H9 (cell line): Measurements from ENCODE around the gene RPS17. TPM values are rescaled to one million over a fixed set of nuclear protein-coding genes. Genes with fewer than 3 reads are reported as not detected.
A peak's percentile ranks its signal among the peaks of the same experiment; 100 is the strongest.

Experiments used
- DNase-seq: peaks from one replicate; pipeline ENCODE4 v3.0.0-alpha.2; 2017
- H2AFZ ChIP-seq: one replicate; pipeline ENCODE4 v1.6.1; 2013; ENCODE audit warnings: mild to moderate bottlenecking, low read length, control low read depth, moderate library complexity
- H2AK5ac ChIP-seq: 2 replicates; pipeline ENCODE4 v1.6.1; 2013; ENCODE audit warnings: low read length, control low read depth, mixed read lengths; ENCODE audit not compliant: insufficient read length
- H2BK120ac ChIP-seq: one replicate; pipeline ENCODE4 v1.6.1; 2013; ENCODE audit warnings: low read depth, mild to moderate bottlenecking, low read length, control low read depth, inconsistent platforms; ENCODE audit not compliant: poor library complexity, severe bottlenecking
- H2BK12ac ChIP-seq: 2 replicates; pipeline ENCODE4 v1.6.1; 2013; ENCODE audit warnings: low read length, control low read depth, mixed read lengths, low read depth; ENCODE audit not compliant: insufficient read length
- H2BK15ac ChIP-seq: 2 replicates; pipeline ENCODE4 v1.6.1; 2013; ENCODE audit warnings: low read depth, low read length, control low read depth
- H2BK20ac ChIP-seq: one replicate; pipeline ENCODE4 v1.6.1; 2013; ENCODE audit warnings: low read depth, mild to moderate bottlenecking, low read length, control low read depth, inconsistent platforms; ENCODE audit not compliant: poor library complexity, severe bottlenecking
- H2BK5ac ChIP-seq: 2 replicates; pipeline ENCODE4 v1.6.1; 2013; ENCODE audit warnings: low read length, control low read depth, mixed read lengths; ENCODE audit not compliant: insufficient read length
- H3K14ac ChIP-seq: 2 replicates; pipeline ENCODE4 v1.6.1; 2013; ENCODE audit warnings: low read length, control low read depth; ENCODE audit not compliant: insufficient read depth
- H3K18ac ChIP-seq: 2 replicates; pipeline ENCODE4 v1.6.1; 2013; ENCODE audit warnings: low read depth, mild to moderate bottlenecking, mixed read lengths, low read length, control low read depth; ENCODE audit not compliant: insufficient read length
- H3K23ac ChIP-seq: 2 replicates; pipeline ENCODE4 v1.6.1; 2013; ENCODE audit warnings: low read length, control low read depth, mixed read lengths, low read depth; ENCODE audit not compliant: insufficient read length
- H3K23me2 ChIP-seq: 2 replicates; pipeline ENCODE4 v1.6.1; 2013; ENCODE audit warnings: low read depth, mild to moderate bottlenecking, mixed read lengths, low read length, control low read depth; ENCODE audit not compliant: insufficient read length, poor library complexity, severe bottlenecking
- H3K27ac ChIP-seq: 2 replicates; pipeline ENCODE4 v1.5.1; 2013; ENCODE audit warnings: low read length, control low read depth, mixed read lengths, low read depth; ENCODE audit not compliant: insufficient read length
- H3K27me3 ChIP-seq: 2 replicates; pipeline ENCODE4 v1.6.1; 2013; ENCODE audit warnings: low read length, control low read depth, inconsistent platforms; ENCODE audit not compliant: insufficient read depth
- H3K4ac ChIP-seq: 2 replicates; pipeline ENCODE4 v1.6.1; 2013; ENCODE audit warnings: low read depth, mild to moderate bottlenecking, control low read depth, inconsistent platforms, low read length, moderate library complexity
- H3K4me1 ChIP-seq: 2 replicates; pipeline ENCODE4 v1.6.1; 2013; ENCODE audit warnings: low read length, control low read depth, inconsistent platforms; ENCODE audit not compliant: insufficient read depth
- H3K4me2 ChIP-seq: 2 replicates; pipeline ENCODE4 v1.6.1; 2013; ENCODE audit warnings: low read length, control low read depth, mixed read lengths; ENCODE audit not compliant: insufficient read length, insufficient read depth
- H3K56ac ChIP-seq: 2 replicates; pipeline ENCODE4 v1.6.1; 2013; ENCODE audit warnings: low read depth, mild to moderate bottlenecking, mixed read lengths, low read length, control low read depth; ENCODE audit not compliant: insufficient read length
- H3K79me1 ChIP-seq: 2 replicates; pipeline ENCODE4 v1.6.1; 2013; ENCODE audit warnings: low read depth, mild to moderate bottlenecking, moderate library complexity, low read length, control low read depth, inconsistent platforms; ENCODE audit not compliant: insufficient read depth, poor library complexity, severe bottlenecking
- H3K79me2 ChIP-seq: 2 replicates; pipeline ENCODE4 v1.6.1; 2013; ENCODE audit warnings: low read length, control low read depth, inconsistent platforms; ENCODE audit not compliant: insufficient read depth
- H3K9ac ChIP-seq: 2 replicates; pipeline ENCODE4 v1.6.1; 2013; ENCODE audit warnings: low read length, control low read depth, mixed read lengths; ENCODE audit not compliant: insufficient read length; ENCODE audit errors: extremely low read depth
- H3K9me3 ChIP-seq: one replicate; pipeline ENCODE4 v1.6.1; 2013; ENCODE audit warnings: low read depth, low read length, inconsistent platforms; ENCODE audit not compliant: control insufficient read depth
- H3T11ph ChIP-seq: one replicate; pipeline ENCODE4 v1.6.1; 2013; ENCODE audit warnings: mild to moderate bottlenecking, low read length, control low read depth, inconsistent platforms
- H4K20me1 ChIP-seq: one replicate; pipeline ENCODE4 v1.6.1; 2013; ENCODE audit not compliant: control insufficient read depth, insufficient read length, insufficient read depth
- H4K5ac ChIP-seq: 2 replicates; pipeline ENCODE4 v1.6.1; 2013; ENCODE audit warnings: low read depth, mild to moderate bottlenecking, mixed read lengths, low read length, control low read depth; ENCODE audit not compliant: insufficient read length
- H4K8ac ChIP-seq: replicated peaks from 2 replicates; pipeline ENCODE4 v1.6.1; 2013; ENCODE audit warnings: low read length, control low read depth, mixed read lengths, low read depth; ENCODE audit not compliant: insufficient read length
- H4K91ac ChIP-seq: 2 replicates; pipeline ENCODE4 v1.6.1; 2013; ENCODE audit warnings: low read depth, mild to moderate bottlenecking, moderate library complexity, mixed read lengths, low read length, control low read depth; ENCODE audit not compliant: insufficient read length
- H3K27ac Mint-ChIP-seq, 3 experiments: 2 replicates in 2 of 3; 3 replicates in 1 of 3; pipeline ENCODE4 v1.8.0; 2020 to 2021; ENCODE audit warnings: mixed read lengths in 3 of 3, mild to moderate bottlenecking in 1 of 3, moderate library complexity in 1 of 3
- H3K27me3 Mint-ChIP-seq: 2 replicates; pipeline ENCODE4 v1.8.0; 2021; ENCODE audit warnings: low read depth, mild to moderate bottlenecking, moderate library complexity, mixed read lengths
- H3K36me3 Mint-ChIP-seq, 3 experiments: 2 replicates in 2 of 3; 3 replicates in 1 of 3; pipeline ENCODE4 v1.8.0; 2020 to 2021; ENCODE audit warnings: low read depth in 3 of 3, mixed read lengths in 3 of 3; ENCODE audit not compliant: insufficient read depth in 1 of 3
- H3K4me1 Mint-ChIP-seq, 2 experiments: 2 replicates each; pipeline ENCODE4 v1.8.0; 2020; ENCODE audit warnings: mixed read lengths in 2 of 2
- H3K4me3 Mint-ChIP-seq, 2 experiments: 2 replicates in 1 of 2; 3 replicates in 1 of 2; pipeline ENCODE4 v1.8.0; 2020 to 2021; ENCODE audit warnings: mild to moderate bottlenecking in 2 of 2, mixed read lengths in 2 of 2, moderate library complexity in 1 of 2
- H3K9me3 Mint-ChIP-seq, 2 experiments: 2 replicates in 1 of 2; 3 replicates in 1 of 2; pipeline ENCODE4 v1.8.0; 2020; ENCODE audit warnings: mild to moderate bottlenecking in 2 of 2, mixed read lengths in 2 of 2, moderate library complexity in 1 of 2
- WGBS: extraction: QIAGEN DNeasy Blood & Tissue Kit; methylation state at CpG from one replicate; pipeline ENCODE4 v1.1.7; 2013; ENCODE audit warnings: missing lambda C conversion rate, low lambda C conversion rate, mixed read lengths; ENCODE audit not compliant: insufficient read length; ENCODE audit errors: extremely low coverage; 5-methylcytosine and 5-hydroxymethylcytosine counted together
- total RNA-seq: library from RNA; stranded (reverse); gene quantifications from 2 replicates; pipeline ENCODE4 v1.2.1, GENCODE V29; 2021
- TF ChIP-seq, protein P1 (sequence below): fragments of 200-600 bp; sonication (generic); conservative IDR thresholded peaks from 3 replicates; pipeline ENCODE4 v1.8.0; 2021; ENCODE audit warnings: antibody characterized with exemption, mild to moderate bottlenecking

Gene RPS17
- total RNA-seq, 1 experiment from 2014 or later = 2,597 TPM

DNA sequence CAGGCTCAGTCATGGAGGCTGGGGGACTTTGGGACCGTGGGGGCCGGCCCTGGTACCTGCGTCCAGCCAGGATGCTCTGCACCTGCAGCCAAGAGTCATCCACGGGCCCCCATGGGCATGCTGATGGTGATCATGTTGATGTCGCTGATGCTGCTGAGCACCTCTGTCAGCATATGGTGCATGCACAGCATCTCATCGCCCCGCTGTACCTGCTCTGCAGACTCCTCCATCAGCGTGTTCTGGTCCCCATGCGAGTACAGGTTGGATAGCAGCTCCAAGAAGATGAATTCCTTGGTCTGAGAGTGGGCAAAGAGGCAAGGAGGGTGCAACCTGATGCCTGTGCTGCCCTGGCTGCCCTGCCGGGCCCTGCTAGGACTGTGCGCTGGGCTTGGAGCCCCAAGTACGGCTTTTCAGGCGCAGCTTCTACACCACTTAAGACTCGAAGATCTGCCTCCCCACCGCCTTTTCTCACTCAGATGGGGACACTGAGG, 7.2 kb downstream of the RPS17 start:
- Histone ChIP-seq H2BK120ac (no peak overlapping the region), H3K18ac (no peak overlapping the region), H3K14ac (no peak overlapping the region), H2BK20ac (no peak overlapping the region), H3K9me3 (no peaks in the 10 kb centered on the region), H3K27me3 (no peaks in the 10 kb centered on the region), H2BK12ac (no peak overlapping the region), H3K4ac (no peak overlapping the region), H2AFZ (no peak overlapping the region), H3K4me2 (no peak overlapping the region), H3T11ph (no peak overlapping the region), H2BK5ac (no peak overlapping the region), H3K79me1 (no peaks in the 10 kb centered on the region), H3K56ac (no peak overlapping the region), H4K20me1 (no peaks in the 10 kb centered on the region), H3K79me2 (no peaks in the 10 kb centered on the region), H4K5ac (no peak overlapping the region), H3K27ac (no peak overlapping the region), H3K23me2 (no peaks in the 10 kb centered on the region), H4K91ac (no peak overlapping the region), H3K9ac (no peak overlapping the region), H4K8ac (no peak overlapping the region), H3K23ac (no peak overlapping the region), H3K4me1 (0 out of 2 replicates have a peak, but pooled peaks cover 2% of the 10 kb centered on the region), H2AK5ac (no peak overlapping the region), H2BK15ac (no peak overlapping the region)
- Mint-ChIP-seq H3K9me3 (no peaks in the 10 kb centered on the region), H3K36me3 (peaks cover 34 to 57% (median 41%) of the 10 kb centered on the region in 3 experiments), H3K27me3 (no peaks in the 10 kb centered on the region; the same call in 1 of the 2 replicates), H3K4me1 (peaks cover 17 to 21% of the 10 kb centered on the region in 2 experiments), H3K27ac (no peak overlapping the region; a peak in 2 of 7 replicates), H3K4me3 (no peak overlapping the region)
- WGBS = no CpG with 5 or more reads among the region's 15 CpGs
- TF ChIP-seq, protein P1, sequence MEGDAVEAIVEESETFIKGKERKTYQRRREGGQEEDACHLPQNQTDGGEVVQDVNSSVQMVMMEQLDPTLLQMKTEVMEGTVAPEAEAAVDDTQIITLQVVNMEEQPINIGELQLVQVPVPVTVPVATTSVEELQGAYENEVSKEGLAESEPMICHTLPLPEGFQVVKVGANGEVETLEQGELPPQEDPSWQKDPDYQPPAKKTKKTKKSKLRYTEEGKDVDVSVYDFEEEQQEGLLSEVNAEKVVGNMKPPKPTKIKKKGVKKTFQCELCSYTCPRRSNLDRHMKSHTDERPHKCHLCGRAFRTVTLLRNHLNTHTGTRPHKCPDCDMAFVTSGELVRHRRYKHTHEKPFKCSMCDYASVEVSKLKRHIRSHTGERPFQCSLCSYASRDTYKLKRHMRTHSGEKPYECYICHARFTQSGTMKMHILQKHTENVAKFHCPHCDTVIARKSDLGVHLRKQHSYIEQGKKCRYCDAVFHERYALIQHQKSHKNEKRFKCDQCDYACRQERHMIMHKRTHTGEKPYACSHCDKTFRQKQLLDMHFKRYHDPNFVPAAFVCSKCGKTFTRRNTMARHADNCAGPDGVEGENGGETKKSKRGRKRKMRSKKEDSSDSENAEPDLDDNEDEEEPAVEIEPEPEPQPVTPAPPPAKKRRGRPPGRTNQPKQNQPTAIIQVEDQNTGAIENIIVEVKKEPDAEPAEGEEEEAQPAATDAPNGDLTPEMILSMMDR = no peak
- DNase-seq = peak; percentile 30
